ENCODE results near the gene AP5Z1. TPM values are rescaled to one million over a fixed set of nuclear protein-coding genes. Genes with fewer than 3 reads are reported as not detected.

Gene AP5Z1
- total RNA-seq, 1 experiment from 2014 or later = 38.3 TPM

DNA sequence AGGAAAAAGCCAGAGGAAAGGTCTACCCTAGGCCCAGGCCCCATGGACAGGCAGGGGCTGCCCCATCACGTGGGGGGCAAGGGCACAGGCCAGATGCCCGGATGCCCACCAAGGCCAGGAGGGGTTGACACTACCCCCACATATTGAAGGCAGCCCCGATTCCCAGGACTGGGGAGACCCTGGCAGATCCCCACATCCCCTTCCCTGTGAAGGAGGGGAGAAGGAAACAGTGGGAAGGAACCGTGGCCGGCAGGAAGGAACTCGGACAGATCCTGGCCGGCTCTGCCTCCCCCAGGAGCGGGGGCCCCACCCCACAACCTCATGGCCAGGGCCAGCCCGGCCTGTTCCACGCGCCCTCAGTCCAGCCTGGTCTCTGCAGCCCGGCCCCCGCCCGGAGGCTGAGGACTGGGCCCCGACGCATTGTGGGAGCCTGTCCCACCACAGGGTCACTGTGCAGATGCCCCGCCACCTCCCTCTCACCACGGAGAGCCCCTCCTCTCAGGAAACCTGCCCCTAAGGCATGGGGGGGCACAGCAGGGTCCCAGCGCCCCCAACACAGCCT is 45.1 kb downstream of the AP5Z1 start:
- Histone ChIP-seq H3K27me3 (ENCODE audit: insufficient read depth, low read length) (no peaks in the 10 kb centered on the region), H4K8ac (replicated peaks; ENCODE audit: insufficient read length, low read depth, low read length) (no peak overlapping the region), H2BK12ac (ENCODE audit: insufficient read length, low read depth, low read length) (no peak overlapping the region), H3K4me1 (ENCODE audit: insufficient read depth, low read length) (no peaks in the 10 kb centered on the region), H2AFZ (ENCODE audit: low read length) (no peak overlapping the region), H2BK120ac (ENCODE audit: low read depth, low read length, poor library complexity, severe bottlenecking) (no peak overlapping the region), H3T11ph (ENCODE audit: low read length) (no peak overlapping the region), H3K18ac (ENCODE audit: insufficient read length, low read depth, low read length) (no peak overlapping the region), H3K79me1 (ENCODE audit: insufficient read depth, low read depth, low read length, poor library complexity, severe bottlenecking) (no peaks in the 10 kb centered on the region), H4K91ac (ENCODE audit: insufficient read length, low read depth, low read length) (no peak overlapping the region), H4K20me1 (ENCODE audit: control insufficient read depth, insufficient read depth, insufficient read length) (no peaks in the 10 kb centered on the region), H4K5ac (ENCODE audit: insufficient read length, low read depth, low read length) (no peak overlapping the region), H3K9ac (ENCODE audit: extremely low read depth, insufficient read length, low read length) (no peak overlapping the region), H3K23me2 (ENCODE audit: insufficient read length, low read depth, low read length, poor library complexity, severe bottlenecking) (no peaks in the 10 kb centered on the region), H2BK20ac (ENCODE audit: low read depth, low read length, poor library complexity, severe bottlenecking) (no peak overlapping the region), H3K23ac (ENCODE audit: insufficient read length, low read depth, low read length) (no peak overlapping the region), H3K27ac (ENCODE audit: insufficient read length, low read depth, low read length) (no peak overlapping the region), H3K4me2 (ENCODE audit: insufficient read depth, insufficient read length, low read length) (no peak overlapping the region), H3K4ac (ENCODE audit: low read depth, low read length) (no peak overlapping the region), H3K14ac (ENCODE audit: insufficient read depth, low read length) (no peak overlapping the region; the same call in 1 of the 2 replicates), H3K79me2 (ENCODE audit: insufficient read depth, low read length) (no peaks in the 10 kb centered on the region), H3K56ac (ENCODE audit: insufficient read length, low read depth, low read length) (no peak overlapping the region), H2BK5ac (ENCODE audit: insufficient read length, low read length) (no peak overlapping the region), H3K9me3 (ENCODE audit: control insufficient read depth, low read depth, low read length) (no peaks in the 10 kb centered on the region), H2AK5ac (ENCODE audit: insufficient read length, low read length) (no peak overlapping the region), H2BK15ac (ENCODE audit: low read depth, low read length) (no peak overlapping the region)
- no peaks in the 10 kb centered on the region for H3K4me1 Mint-ChIP-seq
- DNase-seq = peak; percentile 16
- no peaks in the 10 kb centered on the region for H3K9me3 Mint-ChIP-seq
- H3K36me3 Mint-ChIP-seq (ENCODE audit: insufficient read depth in 1 of 3, low read depth in 3 of 3) = no peaks in the 10 kb centered on the region; a peak in 1 of 7 replicates
- TF ChIP-seq, protein P1, sequence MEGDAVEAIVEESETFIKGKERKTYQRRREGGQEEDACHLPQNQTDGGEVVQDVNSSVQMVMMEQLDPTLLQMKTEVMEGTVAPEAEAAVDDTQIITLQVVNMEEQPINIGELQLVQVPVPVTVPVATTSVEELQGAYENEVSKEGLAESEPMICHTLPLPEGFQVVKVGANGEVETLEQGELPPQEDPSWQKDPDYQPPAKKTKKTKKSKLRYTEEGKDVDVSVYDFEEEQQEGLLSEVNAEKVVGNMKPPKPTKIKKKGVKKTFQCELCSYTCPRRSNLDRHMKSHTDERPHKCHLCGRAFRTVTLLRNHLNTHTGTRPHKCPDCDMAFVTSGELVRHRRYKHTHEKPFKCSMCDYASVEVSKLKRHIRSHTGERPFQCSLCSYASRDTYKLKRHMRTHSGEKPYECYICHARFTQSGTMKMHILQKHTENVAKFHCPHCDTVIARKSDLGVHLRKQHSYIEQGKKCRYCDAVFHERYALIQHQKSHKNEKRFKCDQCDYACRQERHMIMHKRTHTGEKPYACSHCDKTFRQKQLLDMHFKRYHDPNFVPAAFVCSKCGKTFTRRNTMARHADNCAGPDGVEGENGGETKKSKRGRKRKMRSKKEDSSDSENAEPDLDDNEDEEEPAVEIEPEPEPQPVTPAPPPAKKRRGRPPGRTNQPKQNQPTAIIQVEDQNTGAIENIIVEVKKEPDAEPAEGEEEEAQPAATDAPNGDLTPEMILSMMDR (conservative IDR thresholded peaks at IDR 0.05) = no peak
- H3K27ac Mint-ChIP-seq = no peak overlapping the region
- H3K27me3 Mint-ChIP-seq (ENCODE audit: low read depth) = no peaks in the 10 kb centered on the region; the same call in 1 of the 2 replicates
- WGBS (ENCODE audit: extremely low coverage, insufficient read length, low lambda C conversion rate) = no CpG with 5 or more reads among the region's 19 CpGs
- H3K4me3 Mint-ChIP-seq = no peak overlapping the region

All from H9 (cell line).